ENCODE results near the gene RPL36AL. TPM values are rescaled to one million over a fixed set of nuclear protein-coding genes. Genes with fewer than 3 reads are reported as not detected.

RPL36AL gene
- polyA plus RNA-seq, 1 experiment: 87.9 TPM

GRCh38 chr14:49582113-49582977 is 38.1 kb downstream of the RPL36AL start:
- ChIA-PET CTCF (interaction anchor here (0.9 kb wide), 1 partner anchor 17 kb away, joined by 3 read pairs; the partner anchor contains the start of gene LRR1), POLR2A (no interaction called here)

DNA sequence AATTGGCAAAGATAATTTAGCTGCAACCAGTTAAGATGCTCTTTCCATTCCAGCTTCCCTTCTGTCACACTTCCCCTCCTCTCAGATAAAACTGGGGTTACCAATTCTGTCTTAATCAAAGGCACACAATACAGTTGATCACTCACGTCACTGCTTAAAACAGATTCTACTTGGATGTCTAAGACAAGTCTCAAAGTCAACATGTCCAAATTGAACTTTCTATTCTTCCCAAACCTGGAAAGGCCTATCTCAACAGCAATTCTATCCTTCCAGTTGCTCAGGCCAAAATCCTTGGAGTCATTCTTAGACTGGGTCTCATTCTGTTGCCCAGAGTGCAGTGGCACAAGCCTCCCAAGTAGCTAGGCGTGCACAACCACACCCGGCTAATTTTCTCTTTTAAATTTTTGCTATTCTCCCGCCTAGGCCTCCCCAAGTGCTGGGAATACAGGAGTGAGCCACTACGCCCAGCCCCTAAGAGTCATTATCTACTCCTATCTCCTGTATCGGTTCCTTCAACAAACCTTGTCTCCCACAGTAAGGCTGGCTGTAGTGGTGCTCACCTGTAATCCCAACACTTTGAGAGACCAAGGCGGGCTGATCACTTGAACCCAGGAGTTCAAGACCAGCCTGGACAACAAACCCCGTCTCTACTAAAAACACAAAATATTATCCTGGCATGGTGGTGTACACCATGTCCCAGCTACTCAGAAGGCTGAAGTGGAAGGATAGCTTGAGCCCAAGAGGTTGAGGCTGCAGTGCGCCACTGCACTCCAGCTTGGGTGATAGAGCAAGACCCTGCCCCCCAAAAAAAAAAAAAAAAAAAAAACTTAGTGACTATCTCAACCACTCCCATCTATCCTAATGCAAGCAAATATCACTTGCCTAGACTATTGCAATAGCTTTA is 39.0 kb downstream of the RPL36AL start:
- Histone ChIP-seq H3K36me3 (ENCODE audit: control insufficient read depth, insufficient read depth, low read length) (peaks cover 12% of the 10 kb centered on the region), H3K27me3 (ENCODE audit: control insufficient read depth, insufficient read depth, low read length) (no peaks in the 10 kb centered on the region), H3K4me3 (ENCODE audit: low read depth, low read length) (no peak overlapping the region)
- POLR2A ChIA-PET: interaction anchor here (0.6 kb wide), 1 partner anchor 1532 kb away, joined by 5 read pairs; no protein-coding TSS in a partner anchor
- TF ChIP-seq, protein P1, sequence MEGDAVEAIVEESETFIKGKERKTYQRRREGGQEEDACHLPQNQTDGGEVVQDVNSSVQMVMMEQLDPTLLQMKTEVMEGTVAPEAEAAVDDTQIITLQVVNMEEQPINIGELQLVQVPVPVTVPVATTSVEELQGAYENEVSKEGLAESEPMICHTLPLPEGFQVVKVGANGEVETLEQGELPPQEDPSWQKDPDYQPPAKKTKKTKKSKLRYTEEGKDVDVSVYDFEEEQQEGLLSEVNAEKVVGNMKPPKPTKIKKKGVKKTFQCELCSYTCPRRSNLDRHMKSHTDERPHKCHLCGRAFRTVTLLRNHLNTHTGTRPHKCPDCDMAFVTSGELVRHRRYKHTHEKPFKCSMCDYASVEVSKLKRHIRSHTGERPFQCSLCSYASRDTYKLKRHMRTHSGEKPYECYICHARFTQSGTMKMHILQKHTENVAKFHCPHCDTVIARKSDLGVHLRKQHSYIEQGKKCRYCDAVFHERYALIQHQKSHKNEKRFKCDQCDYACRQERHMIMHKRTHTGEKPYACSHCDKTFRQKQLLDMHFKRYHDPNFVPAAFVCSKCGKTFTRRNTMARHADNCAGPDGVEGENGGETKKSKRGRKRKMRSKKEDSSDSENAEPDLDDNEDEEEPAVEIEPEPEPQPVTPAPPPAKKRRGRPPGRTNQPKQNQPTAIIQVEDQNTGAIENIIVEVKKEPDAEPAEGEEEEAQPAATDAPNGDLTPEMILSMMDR (IDR thresholded peaks at IDR 0.05; ENCODE audit: insufficient read depth, low read depth, low read length): no peak
- DNase-seq (ENCODE audit: low read depth): no peak
- CTCF ChIA-PET: no interaction called here

More at GRCh38 chr14:49582113-49582977, 38.1 kb downstream of the RPL36AL start:
- Histone ChIP-seq H3K4me3 (ENCODE audit: low read depth, low read length) (no peak overlapping the region), H3K27me3 (ENCODE audit: control insufficient read depth, insufficient read depth, low read length) (no peaks in the 10 kb centered on the region), H3K36me3 (ENCODE audit: control insufficient read depth, insufficient read depth, low read length) (peaks cover 10% of the 10 kb centered on the region)
- TF ChIP-seq, protein P1 (IDR thresholded peaks at IDR 0.05; ENCODE audit: insufficient read depth, low read depth, low read length): no peak
- no peak for DNase-seq (ENCODE audit: low read depth)

GRCh38 chr14:49579841-49580240 is 40.6 kb downstream of the RPL36AL start:
- TF ChIP-seq, protein P1 (IDR thresholded peaks at IDR 0.05; ENCODE audit: insufficient read depth, low read depth, low read length): no peak
- DNase-seq (ENCODE audit: low read depth): no peak
- Histone ChIP-seq H3K36me3 (ENCODE audit: control insufficient read depth, insufficient read depth, low read length) (peaks cover 12% of the 10 kb centered on the region), H3K27me3 (ENCODE audit: control insufficient read depth, insufficient read depth, low read length) (no peaks in the 10 kb centered on the region), H3K4me3 (ENCODE audit: low read depth, low read length) (no peak overlapping the region)
- ChIA-PET CTCF (no interaction called here), POLR2A (no interaction called here)

DNA sequence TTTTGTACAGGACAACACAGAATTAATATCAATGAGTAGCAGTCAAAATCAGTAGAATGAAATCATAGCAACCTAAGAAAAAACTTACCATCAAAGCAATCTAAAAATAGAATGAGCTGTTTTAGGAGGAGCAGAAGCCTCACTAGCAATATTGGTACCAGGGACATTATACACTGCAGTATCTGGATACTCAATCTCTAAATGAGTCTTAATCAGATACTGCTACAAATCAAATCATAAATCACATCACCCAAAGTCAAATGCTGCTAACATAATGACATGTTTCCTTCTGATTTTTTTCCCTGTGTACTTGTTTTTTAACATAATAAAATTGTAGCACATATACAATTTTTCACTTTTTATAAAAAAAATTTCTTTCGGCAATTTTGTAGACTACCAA is 42.3 kb downstream of the RPL36AL start:
- CTCF ChIA-PET: interaction anchor here (0.6 kb wide), 1 partner anchor 9 kb away, joined by 3 read pairs; no protein-coding TSS in a partner anchor
- TF ChIP-seq, protein P1 (IDR thresholded peaks at IDR 0.05; ENCODE audit: insufficient read depth, low read depth, low read length): no peak
- H3K27me3 ChIP-seq (ENCODE audit: control insufficient read depth, insufficient read depth, low read length): no peaks in the 10 kb centered on the region
- DNase-seq (ENCODE audit: low read depth): no peak
- peaks cover 7% of the 10 kb centered on the region for H3K36me3 ChIP-seq (ENCODE audit: control insufficient read depth, insufficient read depth, low read length)
- POLR2A ChIA-PET: no interaction called here
- H3K4me3 ChIP-seq (ENCODE audit: low read depth, low read length): no peak overlapping the region

GRCh38 chr14:49574038-49574437 is 46.4 kb downstream of the RPL36AL start:
- Histone ChIP-seq H3K4me3 (ENCODE audit: low read depth, low read length) (no peak overlapping the region), H3K27me3 (ENCODE audit: control insufficient read depth, insufficient read depth, low read length) (no peaks in the 10 kb centered on the region), H3K36me3 (ENCODE audit: control insufficient read depth, insufficient read depth, low read length) (peaks cover 5% of the 10 kb centered on the region; the same call in 1 of the 2 replicates)
- ChIA-PET CTCF (interaction anchor here (0.6 kb wide), 1 partner anchor 13 kb away, joined by 3 read pairs; no protein-coding TSS in a partner anchor), POLR2A (no interaction called here)
- TF ChIP-seq, protein P1 (IDR thresholded peaks at IDR 0.05; ENCODE audit: insufficient read depth, low read depth, low read length): no peak
- DNase-seq (ENCODE audit: low read depth): no peak
